RPMI8226 (cell line): Measurements from ENCODE around the gene GPC6.

ENCODE experiments used
- DNase-seq: peaks from one replicate; pipeline ENCODE4 v3.0.0-alpha.2; 2015

Gene GPC6

GRCh38 chr13:93876236-93876635, 649.6 kb downstream of the GPC6 start:
- DNase-seq: no peak

- no peak for DNase-seq
These were observed 652.1 kb downstream of the GPC6 start for GRCh38 chr13:93878675-93879074.

- no peak for DNase-seq
These were observed 654.8 kb downstream of the GPC6 start for GRCh38 chr13:93881411-93881810.

GRCh38 chr13:93882086-93882651, 655.6 kb downstream of the GPC6 start:
- DNase-seq: no peak

GRCh38 chr13:93889430-93889951, 662.9 kb downstream of the GPC6 start:
- DNase-seq: no peak

- no peak for DNase-seq
These were observed 673.4 kb downstream of the GPC6 start for GRCh38 chr13:93899981-93900380.

GRCh38 chr13:93900731-93901130, 674.1 kb downstream of the GPC6 start:
- DNase-seq: no peak

- DNase-seq: no peak
These were observed 677.3 kb downstream of the GPC6 start for GRCh38 chr13:93903909-93904308.

- no peak for DNase-seq
These were observed 688.7 kb downstream of the GPC6 start for GRCh38 chr13:93915269-93915809.

GRCh38 chr13:93922063-93922855, 695.7 kb downstream of the GPC6 start:
- no peak for DNase-seq

- DNase-seq: no peak
These were observed 699.4 kb downstream of the GPC6 start for GRCh38 chr13:93925990-93926389.

- DNase-seq: no peak
These were observed 699.8 kb downstream of the GPC6 start for GRCh38 chr13:93926425-93926824.

GRCh38 chr13:93927431-93927830, 700.8 kb downstream of the GPC6 start:
- no peak for DNase-seq

- DNase-seq: no peak
These were observed 706.3 kb downstream of the GPC6 start for GRCh38 chr13:93932901-93933300.

- DNase-seq: no peak
These were observed 710.3 kb downstream of the GPC6 start for GRCh38 chr13:93936901-93937300.

GRCh38 chr13:93941444-93941843, 714.8 kb downstream of the GPC6 start:
- DNase-seq: no peak

GRCh38 chr13:93942016-93942415, 715.4 kb downstream of the GPC6 start:
- DNase-seq: no peak

GRCh38 chr13:93945621-93946020, 719.0 kb downstream of the GPC6 start:
- DNase-seq: no peak

GRCh38 chr13:93946994-93947393, 720.4 kb downstream of the GPC6 start:
- no peak for DNase-seq

GRCh38 chr13:93947651-93948050, 721.0 kb downstream of the GPC6 start:
- DNase-seq: no peak

- DNase-seq: no peak
These were observed 721.7 kb downstream of the GPC6 start for GRCh38 chr13:93948162-93948922.

GRCh38 chr13:93951108-93951507, 724.5 kb downstream of the GPC6 start:
- DNase-seq: no peak

- DNase-seq: no peak
These were observed 725.3 kb downstream of the GPC6 start for GRCh38 chr13:93951951-93952350.
